ENCODE measurements around the gene PAPLN. TPM values are rescaled to one million over a fixed set of nuclear protein-coding genes. Genes with fewer than 3 reads are reported as not detected.

Gene PAPLN
- total and polyA plus RNA-seq, 11 donors = 0.30 to 10.3 (median 1.4) TPM

DNA sequence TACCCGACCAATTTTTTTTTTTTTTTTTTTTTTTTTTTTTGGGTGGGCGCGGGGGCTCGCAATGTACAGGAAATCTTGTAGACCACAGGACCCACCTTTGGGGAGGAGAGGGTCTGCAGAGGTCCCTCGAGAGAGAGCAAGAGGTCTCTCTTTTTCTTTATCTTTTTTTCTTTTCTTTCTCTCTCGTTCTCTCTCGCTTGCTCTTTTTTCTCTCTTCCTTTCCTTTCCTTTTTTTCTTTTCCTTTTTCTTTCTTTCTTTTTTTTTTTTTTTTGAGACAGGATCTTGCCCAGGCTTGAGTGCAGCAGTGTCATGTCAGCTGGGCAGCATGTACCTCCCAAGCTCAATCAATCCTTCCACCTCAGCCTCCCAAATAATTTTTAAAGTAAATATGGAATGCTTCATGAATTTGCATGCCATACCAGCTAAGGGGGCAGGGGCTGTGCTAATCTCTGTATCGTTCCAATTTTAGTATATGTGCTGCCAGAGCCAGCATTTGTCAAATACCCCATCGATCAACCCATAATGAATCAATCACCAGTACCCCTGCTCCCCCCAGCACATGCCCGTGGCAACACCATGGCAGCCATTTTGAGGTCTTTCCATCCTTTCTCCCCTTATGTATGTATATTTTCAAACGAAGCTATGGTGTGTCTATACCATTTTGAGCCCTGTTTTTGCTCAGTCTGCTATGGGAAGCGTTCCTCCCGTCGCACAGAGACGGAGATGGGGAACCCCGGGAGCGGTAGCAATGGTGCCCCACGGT, 9.3 kb downstream of the PAPLN start:
- ATAC-seq = no peak
- Histone ChIP-seq H3K27me3 (peaks cover 0 to 28% (median 10%) of the 10 kb centered on the region in 9 donors), H3K4me3 (peak overlapping the region in 10 of 12 donors; percentile 22 to 66 (median 53)), H3K27ac (peak overlapping the region in 1 of 12 donors; percentile 24), H3K4me1 (peaks cover 0 to 29% (median 5%) of the 10 kb centered on the region in 12 donors), H3K9me3 (no peaks in the 10 kb centered on the region), H3K36me3 (no peaks in the 10 kb centered on the region)
- intact Hi-C loops (cut with DNase I) = no loop called here
- DNase-seq = no peak
- WGBS, 4 donors = 73 to 76% (median 75%) methylated on average over 18 of the region's 18 CpGs
- TF ChIP-seq, protein P1, sequence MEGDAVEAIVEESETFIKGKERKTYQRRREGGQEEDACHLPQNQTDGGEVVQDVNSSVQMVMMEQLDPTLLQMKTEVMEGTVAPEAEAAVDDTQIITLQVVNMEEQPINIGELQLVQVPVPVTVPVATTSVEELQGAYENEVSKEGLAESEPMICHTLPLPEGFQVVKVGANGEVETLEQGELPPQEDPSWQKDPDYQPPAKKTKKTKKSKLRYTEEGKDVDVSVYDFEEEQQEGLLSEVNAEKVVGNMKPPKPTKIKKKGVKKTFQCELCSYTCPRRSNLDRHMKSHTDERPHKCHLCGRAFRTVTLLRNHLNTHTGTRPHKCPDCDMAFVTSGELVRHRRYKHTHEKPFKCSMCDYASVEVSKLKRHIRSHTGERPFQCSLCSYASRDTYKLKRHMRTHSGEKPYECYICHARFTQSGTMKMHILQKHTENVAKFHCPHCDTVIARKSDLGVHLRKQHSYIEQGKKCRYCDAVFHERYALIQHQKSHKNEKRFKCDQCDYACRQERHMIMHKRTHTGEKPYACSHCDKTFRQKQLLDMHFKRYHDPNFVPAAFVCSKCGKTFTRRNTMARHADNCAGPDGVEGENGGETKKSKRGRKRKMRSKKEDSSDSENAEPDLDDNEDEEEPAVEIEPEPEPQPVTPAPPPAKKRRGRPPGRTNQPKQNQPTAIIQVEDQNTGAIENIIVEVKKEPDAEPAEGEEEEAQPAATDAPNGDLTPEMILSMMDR (IDR thresholded peaks at IDR 0.05) = no peak
- TF ChIP-seq POLR2A (IDR thresholded peaks at IDR 0.05) = no peak

DNA sequence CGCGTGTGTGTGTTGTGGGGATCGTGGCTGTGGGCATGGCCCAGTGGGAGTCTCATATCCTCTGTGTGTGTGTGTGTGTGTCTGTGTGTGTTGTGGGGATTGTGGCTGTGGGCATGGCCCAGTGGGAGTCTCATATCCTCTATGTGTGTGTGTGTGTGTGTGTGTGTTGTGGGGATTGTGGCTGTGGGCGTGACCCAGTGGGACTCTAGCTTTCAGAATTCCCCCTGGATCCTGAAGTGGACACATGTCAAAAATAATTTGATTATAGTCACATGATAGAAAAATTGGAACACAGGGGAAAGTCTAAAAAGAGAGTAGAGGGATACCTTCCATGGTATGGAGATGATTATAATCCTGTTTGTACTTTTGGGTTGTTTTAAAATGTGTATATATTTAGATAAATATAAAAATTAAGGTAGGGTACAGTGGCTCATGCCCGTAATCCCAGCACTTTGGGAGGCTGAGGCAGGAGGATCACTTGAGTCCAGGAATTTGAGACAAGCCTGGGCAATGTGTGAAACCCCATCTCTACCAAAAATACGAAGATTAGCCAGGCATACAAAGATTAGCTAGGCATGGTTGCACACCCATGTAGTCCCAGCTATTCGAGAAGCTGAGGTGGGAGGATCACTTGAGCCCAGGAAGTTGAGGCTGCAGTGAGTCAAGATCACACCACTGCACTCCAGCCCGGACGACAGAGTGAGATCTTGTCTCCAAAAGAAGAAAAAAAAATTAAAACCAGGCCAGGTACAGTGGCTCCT, 11.0 kb downstream of the PAPLN start:
- no peaks in the 10 kb centered on the region for H3K36me3 ChIP-seq
- ATAC-seq = no peak
- intact Hi-C loops (cut with DNase I) = no loop called here
- H3K27ac ChIP-seq = no peak overlapping the region
- peaks cover 0 to 27% (median 10%) of the 10 kb centered on the region in 9 donors for H3K27me3 ChIP-seq
- H3K4me1 ChIP-seq = peaks cover 0 to 16% (median 5%) of the 10 kb centered on the region in 12 donors
- no peak for DNase-seq
- no peaks in the 10 kb centered on the region for H3K9me3 ChIP-seq
- TF ChIP-seq POLR2A (IDR thresholded peaks at IDR 0.05) = no peak
- TF ChIP-seq, protein P1 (IDR thresholded peaks at IDR 0.05) = no peak
- H3K4me3 ChIP-seq = no peak overlapping the region
- 63 to 72% (median 68%) methylated on average over 6 to 9 of the region's 9 CpGs for WGBS, 4 donors

- Histone ChIP-seq H3K36me3 (no peaks in the 10 kb centered on the region), H3K4me3 (no peak overlapping the region), H3K9me3 (no peaks in the 10 kb centered on the region), H3K27ac (no peak overlapping the region), H3K27me3 (peaks cover 0 to 23% (median 10%) of the 10 kb centered on the region in 9 donors), H3K4me1 (peaks cover 0 to 14% (median 5%) of the 10 kb centered on the region in 12 donors)
- 80 to 97% (median 94%) methylated on average over 1 of the region's 1 CpG for WGBS, 4 donors
- DNase-seq (no peak), ATAC-seq (no peak)
- intact Hi-C loops (cut with DNase I) = no loop called here
- TF ChIP-seq POLR2A (IDR thresholded peaks at IDR 0.05) = no peak
- TF ChIP-seq, protein P1 (IDR thresholded peaks at IDR 0.05) = no peak
Measured at GRCh38 chr14:73249108-73249507, 11.8 kb downstream of the PAPLN start.
